GM23338 (cell line): Measurements from ENCODE around the gene FXYD2. TPM values are rescaled to one million over a fixed set of nuclear protein-coding genes. Genes with fewer than 3 reads are reported as not detected.

Experiments
- ATAC-seq: fragments of 200-7000 bp; cut with Tn5 transposase; 3 replicates; pipeline ENCODE4 v1.9.1; 2020
- DNase-seq: peaks from one replicate; pipeline ENCODE4 v3.0.0-alpha.2; 2015; ENCODE audit warnings: low spot score
- H2AFZ ChIP-seq: fragments of 200-600 bp; sonication (generic); 2 replicates; pipeline ENCODE4 v1.8.0; 2016; ENCODE audit warnings: antibody characterized with exemption, mild to moderate bottlenecking, moderate library complexity
- H3F3A ChIP-seq: fragments of 200-600 bp; sonication (generic); replicated peaks from 2 replicates; pipeline ENCODE4 v1.8.0; 2017; ENCODE audit warnings: antibody characterized with exemption, mixed run types, low read depth
- H3K27ac ChIP-seq: fragments of 200-600 bp; sonication (generic); 2 replicates; pipeline ENCODE4 v1.6.1; 2016; ENCODE audit warnings: low read depth
- H3K27me3 ChIP-seq: fragments of 200-600 bp; sonication (generic); 2 replicates; pipeline ENCODE4 v1.8.0; 2016; ENCODE audit warnings: mild to moderate bottlenecking, mixed run types, moderate library complexity; ENCODE audit not compliant: insufficient read depth
- H3K36me3 ChIP-seq: fragments of 200-600 bp; sonication (generic); 2 replicates; pipeline ENCODE4 v1.8.0; 2016; ENCODE audit warnings: mild to moderate bottlenecking; ENCODE audit not compliant: insufficient read depth
- H3K4me1 ChIP-seq: fragments of 200-600 bp; sonication (generic); 2 replicates; pipeline ENCODE4 v1.8.0; 2016; ENCODE audit warnings: mild to moderate bottlenecking, moderate library complexity; ENCODE audit not compliant: insufficient read depth
- H3K4me2 ChIP-seq: fragments of 200-600 bp; sonication (generic); 2 replicates; pipeline ENCODE4 v1.7.1; 2017; ENCODE audit warnings: mixed run types
- H3K4me3 ChIP-seq: fragments of 200-600 bp; sonication (generic); 2 replicates; pipeline ENCODE4 v1.6.1; 2016; ENCODE audit warnings: mixed run types
- H3K79me2 ChIP-seq: fragments of 200-600 bp; sonication (generic); replicated peaks from 2 replicates; pipeline ENCODE4 v1.8.0; 2017; ENCODE audit warnings: mild to moderate bottlenecking; ENCODE audit not compliant: insufficient read depth
- H3K9me2 ChIP-seq: fragments of 200-600 bp; sonication (generic); 2 replicates; pipeline ENCODE4 v1.8.0; 2017; ENCODE audit not compliant: insufficient read depth
- H4K20me1 ChIP-seq: fragments of 200-600 bp; sonication (generic); replicated peaks from 2 replicates; pipeline ENCODE4 v1.8.0; 2017; ENCODE audit warnings: mild to moderate bottlenecking; ENCODE audit not compliant: insufficient read depth
- H3K27ac Mint-ChIP-seq: 2 replicates; pipeline ENCODE4 v1.8.0; 2020; ENCODE audit warnings: inconsistent platforms, mild to moderate bottlenecking, moderate library complexity, mixed read lengths
- H3K27me3 Mint-ChIP-seq: 3 replicates; pipeline ENCODE4 v1.8.0; 2022; ENCODE audit warnings: low read depth, mild to moderate bottlenecking, moderate library complexity, mixed read lengths, inconsistent platforms; ENCODE audit not compliant: insufficient read depth, poor library complexity
- H3K36me3 Mint-ChIP-seq: 3 replicates; pipeline ENCODE4 v1.8.0; 2021; ENCODE audit warnings: low read depth, mild to moderate bottlenecking, inconsistent platforms, moderate library complexity, mixed read lengths
- H3K4me1 Mint-ChIP-seq: 3 replicates; pipeline ENCODE4 v1.8.0; 2020; ENCODE audit warnings: mild to moderate bottlenecking, inconsistent platforms, mixed read lengths
- H3K4me3 Mint-ChIP-seq: 3 replicates; pipeline ENCODE4 v1.8.0; 2021; ENCODE audit warnings: moderate library complexity, mild to moderate bottlenecking, inconsistent platforms, mixed read lengths
- H3K9me3 Mint-ChIP-seq: 3 replicates; pipeline ENCODE4 v1.8.0; 2020; ENCODE audit warnings: moderate library complexity, mild to moderate bottlenecking, inconsistent platforms, mixed read lengths
- CREB1 ChIP-seq: fragments of 250-450 bp; sonication (Bioruptor Pico); IDR thresholded peaks from 2 replicates; pipeline ENCODE4 v1.5.0; 2020; ENCODE audit warnings: low read depth, mild to moderate bottlenecking, moderate library complexity
- EZH2 ChIP-seq: fragments of 200-600 bp; sonication (generic); IDR thresholded peaks from one replicate; pipeline ENCODE4 v1.8.0; 2017; ENCODE audit warnings: antibody characterized with exemption, mild to moderate bottlenecking, low read depth; ENCODE audit not compliant: unreplicated experiment
- EZH2phosphoT487 ChIP-seq: fragments of 200-600 bp; sonication (generic); IDR thresholded peaks from one replicate; pipeline ENCODE4 v1.8.1; 2018; ENCODE audit warnings: antibody characterized with exemption; ENCODE audit not compliant: unreplicated experiment
- JUNB ChIP-seq: IDR thresholded peaks from one replicate; pipeline ENCODE4 v1.6.1; 2016; ENCODE audit warnings: antibody characterized with exemption; ENCODE audit not compliant: unreplicated experiment
- POLR2AphosphoS5 ChIP-seq: IDR thresholded peaks from 2 replicates; pipeline ENCODE4 v1.6.1; 2016; ENCODE audit warnings: antibody characterized with exemption, low read depth
- STAT1 ChIP-seq: IDR thresholded peaks from one replicate; pipeline ENCODE4 v1.6.1; 2016; ENCODE audit warnings: antibody characterized with exemption; ENCODE audit not compliant: unreplicated experiment
- ZNF114 ChIP-seq: fragments of 250-450 bp; sonication (Bioruptor Pico); IDR thresholded peaks from 2 replicates; pipeline ENCODE4 v1.5.0; 2020; ENCODE audit warnings: mild to moderate bottlenecking, moderate library complexity
- ZNF331 ChIP-seq: fragments of 250-450 bp; sonication (Bioruptor Pico); IDR thresholded peaks from 2 replicates; pipeline ENCODE4 v1.5.0; 2020; ENCODE audit warnings: low read depth, mild to moderate bottlenecking, moderate library complexity
- ZNF462 ChIP-seq: fragments of 250-450 bp; sonication (Bioruptor Pico); IDR thresholded peaks from 2 replicates; pipeline ENCODE4 v1.5.0; 2020; ENCODE audit warnings: mild to moderate bottlenecking, moderate library complexity
- polyA plus RNA-seq: library from polyadenylated mRNA; unstranded; fragments of >200 nt; fragmentation: Nextera tagmentation; extraction: Ambion mirVana; gene quantifications from 2 replicates; pipeline ENCODE4 v1.2.1, GENCODE V29; 2016
- total RNA-seq: library from RNA; depleted of rRNA; stranded (reverse); fragments of >200 nt; shearing (Covaris generic); gene quantifications from 2 replicates; pipeline ENCODE4 v1.2.3, GENCODE V29; 2014

Gene FXYD2
- total and polyA plus RNA-seq, 2 experiments from 2014 or later = 0.59 to 1.4 TPM

- TF ChIP-seq ZNF331 (CRISPR knock-in tag) (no peak), EZH2phosphoT487 (no peak), CREB1 (no peak), ZNF114 (CRISPR knock-in tag) (no peak), JUNB (no peak), EZH2 (no peak), STAT1 (no peak), POLR2AphosphoS5 (no peak)
These were observed 30.8 kb upstream of the FXYD2 start (continued) for GRCh38 chr11:117855186-117855845.

- Histone ChIP-seq H3F3A (no peaks in the 10 kb centered on the region), H3K4me3 (no peak overlapping the region), H2AFZ (no peak overlapping the region), H3K27ac (no peak overlapping the region), H3K4me2 (no peak overlapping the region), H3K36me3 (no peaks in the 10 kb centered on the region), H4K20me1 (no peaks in the 10 kb centered on the region; the same call in 1 of the 2 replicates), H3K9me2 (no peaks in the 10 kb centered on the region), H3K27me3 (no peaks in the 10 kb centered on the region), H3K79me2 (no peaks in the 10 kb centered on the region), H3K4me1 (no peaks in the 10 kb centered on the region)
- no peak for ATAC-seq
- H3K27me3 Mint-ChIP-seq = peaks cover 3% of the 10 kb centered on the region
- H3K36me3 Mint-ChIP-seq = peaks cover 13% of the 10 kb centered on the region
- TF ChIP-seq ZNF114 (CRISPR knock-in tag) = no peak
- TF ChIP-seq CREB1 = no peak
- TF ChIP-seq EZH2phosphoT487 = no peak
- no peak for TF ChIP-seq ZNF331 (CRISPR knock-in tag)
- no peak for TF ChIP-seq ZNF462 (CRISPR knock-in tag)
- no peak for TF ChIP-seq JUNB
- TF ChIP-seq STAT1 = no peak
- H3K4me1 Mint-ChIP-seq = peaks cover 23% of the 10 kb centered on the region
- no peak overlapping the region for H3K27ac Mint-ChIP-seq
- peaks cover 9% of the 10 kb centered on the region; the same call in 2 of the 3 replicates for H3K9me3 Mint-ChIP-seq
- no peak for DNase-seq
- no peak overlapping the region for H3K4me3 Mint-ChIP-seq
These were observed 27.8 kb upstream of the FXYD2 start for GRCh38 chr11:117852309-117852708.
